ENCODE measurements around the gene LNPK.

DNA sequence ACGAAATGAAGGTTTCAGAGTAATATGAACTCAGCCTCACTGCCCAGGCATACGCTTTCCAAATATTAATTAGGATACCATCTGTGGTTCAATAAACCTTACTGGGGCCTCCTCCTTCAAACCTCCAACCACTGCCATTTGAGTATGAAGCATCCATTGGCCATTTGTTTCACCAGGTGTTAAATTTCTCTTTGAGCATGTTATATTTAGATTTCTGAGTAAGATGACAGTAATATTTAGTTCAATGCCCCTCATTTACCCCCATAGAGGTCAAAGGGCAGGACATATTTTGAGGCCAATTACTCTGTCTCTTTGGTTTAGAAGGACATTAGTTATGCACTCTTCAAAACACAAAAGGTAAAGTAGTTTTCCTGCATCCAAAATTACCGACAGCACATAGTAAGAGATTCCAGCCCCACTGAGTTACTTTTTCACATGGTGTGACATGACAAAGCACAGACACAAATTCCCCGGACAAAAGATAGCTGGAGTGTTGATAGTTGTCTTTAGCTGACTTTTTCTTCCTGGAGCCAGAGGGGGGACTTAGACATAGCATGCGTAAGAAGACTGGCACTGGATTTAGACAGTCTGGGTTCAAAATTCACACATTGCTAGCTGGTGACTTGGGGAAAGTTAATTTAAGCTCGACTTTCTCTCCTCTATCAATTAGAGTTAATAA lies 33.1 kb upstream of the LNPK start:
- TF ChIP-seq, protein P1, sequence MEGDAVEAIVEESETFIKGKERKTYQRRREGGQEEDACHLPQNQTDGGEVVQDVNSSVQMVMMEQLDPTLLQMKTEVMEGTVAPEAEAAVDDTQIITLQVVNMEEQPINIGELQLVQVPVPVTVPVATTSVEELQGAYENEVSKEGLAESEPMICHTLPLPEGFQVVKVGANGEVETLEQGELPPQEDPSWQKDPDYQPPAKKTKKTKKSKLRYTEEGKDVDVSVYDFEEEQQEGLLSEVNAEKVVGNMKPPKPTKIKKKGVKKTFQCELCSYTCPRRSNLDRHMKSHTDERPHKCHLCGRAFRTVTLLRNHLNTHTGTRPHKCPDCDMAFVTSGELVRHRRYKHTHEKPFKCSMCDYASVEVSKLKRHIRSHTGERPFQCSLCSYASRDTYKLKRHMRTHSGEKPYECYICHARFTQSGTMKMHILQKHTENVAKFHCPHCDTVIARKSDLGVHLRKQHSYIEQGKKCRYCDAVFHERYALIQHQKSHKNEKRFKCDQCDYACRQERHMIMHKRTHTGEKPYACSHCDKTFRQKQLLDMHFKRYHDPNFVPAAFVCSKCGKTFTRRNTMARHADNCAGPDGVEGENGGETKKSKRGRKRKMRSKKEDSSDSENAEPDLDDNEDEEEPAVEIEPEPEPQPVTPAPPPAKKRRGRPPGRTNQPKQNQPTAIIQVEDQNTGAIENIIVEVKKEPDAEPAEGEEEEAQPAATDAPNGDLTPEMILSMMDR (conservative IDR thresholded peaks at IDR 0.05; ENCODE audit: low read depth, low read length) = no peak
- no peak for TF ChIP-seq EZH2phosphoT487 (IDR thresholded peaks at IDR 0.05; ENCODE audit: borderline replicate concordance, low read length)
